PC-9 (cell line): Measurements from ENCODE around the gene CNGA4.

Source experiments
- CTCF ChIP-seq: fragments of 200-600 bp; sonication (generic); conservative IDR thresholded peaks from 2 replicates; pipeline ENCODE4 v1.6.1; 2017; ENCODE audit warnings: mixed run types, antibody characterized with exemption, mild to moderate bottlenecking, moderate library complexity
- EZH2 ChIP-seq: fragments of 200-600 bp; sonication (generic); IDR thresholded peaks from 2 replicates; pipeline ENCODE4 v1.8.0; 2017; ENCODE audit warnings: antibody characterized with exemption, low read depth

DNA sequence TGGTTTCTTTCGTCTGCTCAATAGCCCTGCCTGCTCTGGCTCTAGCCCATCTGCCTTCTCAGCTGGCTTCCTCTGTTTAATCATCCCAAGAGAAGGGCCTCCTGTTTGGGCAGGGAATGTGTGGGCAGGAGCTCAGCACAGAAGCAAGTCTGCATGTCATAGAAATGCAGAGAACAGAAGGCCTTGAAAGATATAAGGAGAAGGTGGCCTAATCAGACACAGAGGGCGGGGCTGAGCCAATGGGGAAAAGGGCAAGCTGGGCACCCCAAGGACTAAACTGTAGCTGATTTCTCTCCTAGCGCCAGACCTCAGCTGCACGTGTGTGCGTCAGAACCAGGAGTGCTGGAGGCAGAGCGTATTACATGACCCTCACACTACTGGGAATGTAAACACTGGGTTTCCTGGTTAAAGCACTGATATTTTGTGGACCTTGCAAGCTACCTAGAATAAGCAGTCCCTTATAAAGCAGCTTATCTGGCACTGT lies 13.1 kb downstream of the CNGA4 start:
- TF ChIP-seq EZH2, result no peak
- TF ChIP-seq CTCF, result no peak
